Measurements from ENCODE around the gene IGSF3.
"Not testable (repeated sequence)": the region's sequence is repeated elsewhere in the genome, so short reads cannot be mapped to it uniquely, and the experiment has no call there.

IGSF3 gene

DNA sequence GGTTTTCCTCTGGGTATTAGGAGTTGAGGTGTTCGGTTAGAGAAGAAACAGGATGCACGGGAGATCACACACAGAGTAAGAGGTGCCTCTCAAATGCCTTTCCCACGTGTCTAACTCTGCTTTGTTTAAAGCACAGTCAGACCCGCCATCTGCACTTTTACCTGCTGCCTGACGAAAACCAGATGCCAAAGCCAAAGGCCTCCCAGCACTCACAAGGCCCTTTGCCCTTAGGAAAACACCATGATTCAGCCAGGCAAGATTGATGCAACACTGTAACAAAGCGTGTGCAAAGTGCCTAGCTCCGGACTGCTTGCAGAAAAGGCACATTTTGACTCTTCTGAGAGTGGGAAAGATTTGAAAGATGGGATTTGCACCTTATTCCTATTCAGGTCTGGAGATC, 19.2 kb downstream of the IGSF3 start:
- Histone ChIP-seq H2BK5ac (ENCODE audit: low read depth, low read length, poor library complexity) (peak overlapping the region; percentile 84), H4K91ac (ENCODE audit: low read depth, low read length) (peak overlapping the region; percentile 88), H3K4me1 (ENCODE audit: control insufficient read depth in 1 of 2, insufficient read depth in 2 of 2, low read length in 2 of 2) (peaks cover 51 to 56% of the 10 kb centered on the region in 2 experiments), H4K8ac (ENCODE audit: low read depth, low read length) (peak overlapping the region; percentile 63), H3K4me2 (ENCODE audit: low read length) (peak overlapping the region; percentile 36), H3K27ac (ENCODE audit: low read depth, low read length) (peak overlapping the region; percentile 96), H3K79me1 (ENCODE audit: low read length) (peaks cover 47% of the 10 kb centered on the region), H3K79me2 (ENCODE audit: control insufficient read depth, insufficient read depth, low read length, poor library complexity) (peaks cover 14% of the 10 kb centered on the region)
- H2BK120ac ChIP-seq (ENCODE audit: insufficient read depth, low read length, poor library complexity); H3K14ac ChIP-seq (ENCODE audit: low read length); H3K4ac ChIP-seq (ENCODE audit: low read depth, low read length); H3K9ac ChIP-seq (ENCODE audit: low read length); H3K23ac ChIP-seq (ENCODE audit: low read length); H3K18ac ChIP-seq (ENCODE audit: low read length); H3K9me3 ChIP-seq (ENCODE audit: insufficient read depth, low read depth, low read length); H3K27me3 ChIP-seq (ENCODE audit: insufficient read depth, low read length); H2AFZ ChIP-seq (ENCODE audit: insufficient read depth, low read length, poor library complexity); H3K36me3 ChIP-seq (ENCODE audit: control insufficient read depth in 1 of 2, insufficient read depth in 2 of 2, low read length in 2 of 2); H2AK5ac ChIP-seq (ENCODE audit: low read length); H3K4me3 ChIP-seq (ENCODE audit: low read depth, low read length); H4K12ac ChIP-seq (ENCODE audit: low read depth, low read length); H2BK12ac ChIP-seq (ENCODE audit: low read length): not testable (repeated sequence)
- WGBS (ENCODE audit: extremely low coverage, insufficient coverage, insufficient read length): no CpG with 5 or more reads among the region's 7 CpGs
- DNase-seq: peak; percentile 90 to 94

DNA sequence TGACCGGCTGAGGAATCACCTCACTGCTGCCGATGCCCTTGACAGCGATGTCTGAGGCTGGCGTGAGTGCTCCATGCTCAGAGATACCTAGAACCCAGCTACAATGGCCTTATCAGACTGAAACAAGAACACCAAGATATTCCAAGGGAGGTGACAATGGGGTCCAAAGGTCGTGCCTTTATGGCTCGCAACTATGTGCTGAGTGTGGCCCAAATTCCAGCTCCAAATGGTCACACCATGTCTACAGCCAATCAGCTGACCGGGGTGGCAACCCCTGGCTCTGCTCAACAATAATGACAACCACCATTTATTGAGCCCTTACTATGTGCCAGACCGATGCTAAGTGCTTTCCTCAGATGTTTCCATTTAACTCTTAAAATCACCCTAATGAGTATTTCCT, 20.3 kb downstream of the IGSF3 start:
- H4K91ac ChIP-seq (ENCODE audit: low read depth, low read length): peak overlapping the region; percentile 72
- H3K79me1 ChIP-seq (ENCODE audit: low read length): peaks cover 48% of the 10 kb centered on the region
- not testable (repeated sequence) for H3K27me3 ChIP-seq (ENCODE audit: insufficient read depth, low read length); H3K4me2 ChIP-seq (ENCODE audit: low read length); H3K23ac ChIP-seq (ENCODE audit: low read length); H3K4me3 ChIP-seq (ENCODE audit: low read depth, low read length); H3K36me3 ChIP-seq (ENCODE audit: control insufficient read depth in 1 of 2, insufficient read depth in 2 of 2, low read length in 2 of 2); H3K9ac ChIP-seq (ENCODE audit: low read length); DNase-seq; H2AFZ ChIP-seq (ENCODE audit: insufficient read depth, low read length, poor library complexity); H4K8ac ChIP-seq (ENCODE audit: low read depth, low read length); H3K9me3 ChIP-seq (ENCODE audit: insufficient read depth, low read depth, low read length); H4K12ac ChIP-seq (ENCODE audit: low read depth, low read length)
- H3K4ac ChIP-seq (ENCODE audit: low read depth, low read length): peak overlapping the region; percentile 56
- no CpG with 5 or more reads among the region's 8 CpGs for WGBS (ENCODE audit: extremely low coverage, insufficient coverage, insufficient read length)
- peak overlapping the region; percentile 83 for H3K27ac ChIP-seq (ENCODE audit: low read depth, low read length)
- H2BK12ac ChIP-seq (ENCODE audit: low read length): peak overlapping the region; percentile 72
- peak overlapping the region; percentile 9 for H3K18ac ChIP-seq (ENCODE audit: low read length)
- H3K79me2 ChIP-seq (ENCODE audit: control insufficient read depth, insufficient read depth, low read length, poor library complexity): peaks cover 14% of the 10 kb centered on the region
- peak overlapping the region; percentile 1 for H3K14ac ChIP-seq (ENCODE audit: low read length)
- H2AK5ac ChIP-seq (ENCODE audit: low read length): peak overlapping the region; percentile 47
- peak overlapping the region; percentile 47 for H2BK120ac ChIP-seq (ENCODE audit: insufficient read depth, low read length, poor library complexity)
- peaks cover 53 to 59% of the 10 kb centered on the region in 2 experiments for H3K4me1 ChIP-seq (ENCODE audit: control insufficient read depth in 1 of 2, insufficient read depth in 2 of 2, low read length in 2 of 2)
- H2BK5ac ChIP-seq (ENCODE audit: low read depth, low read length, poor library complexity): peak overlapping the region; percentile 45

DNA sequence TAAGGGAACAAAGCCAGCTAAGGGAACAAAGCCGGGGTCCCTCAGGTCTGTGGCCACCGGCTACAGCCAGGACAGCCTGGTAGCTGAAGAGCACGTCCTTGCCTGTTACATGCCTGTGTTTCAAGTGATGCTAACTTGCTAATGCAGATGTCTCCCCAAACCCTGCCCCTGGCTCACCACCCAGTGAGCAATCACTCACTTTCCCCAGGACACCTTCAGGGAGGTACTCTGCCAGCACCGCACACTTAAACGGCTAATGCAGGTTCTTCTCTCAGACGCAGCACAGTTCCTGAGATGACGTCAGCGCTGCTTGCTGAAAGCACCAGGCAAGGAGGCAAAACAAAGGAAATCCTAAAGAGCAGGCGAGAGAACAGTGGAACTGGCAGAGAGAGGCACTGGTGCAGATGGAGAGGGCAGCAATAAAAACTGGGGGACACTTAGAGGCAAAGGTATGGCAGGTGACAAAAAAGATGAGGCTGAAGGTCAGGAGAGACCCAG, 20.8 kb downstream of the IGSF3 start:
- H2AFZ ChIP-seq (ENCODE audit: insufficient read depth, low read length, poor library complexity): not testable (repeated sequence)

DNA sequence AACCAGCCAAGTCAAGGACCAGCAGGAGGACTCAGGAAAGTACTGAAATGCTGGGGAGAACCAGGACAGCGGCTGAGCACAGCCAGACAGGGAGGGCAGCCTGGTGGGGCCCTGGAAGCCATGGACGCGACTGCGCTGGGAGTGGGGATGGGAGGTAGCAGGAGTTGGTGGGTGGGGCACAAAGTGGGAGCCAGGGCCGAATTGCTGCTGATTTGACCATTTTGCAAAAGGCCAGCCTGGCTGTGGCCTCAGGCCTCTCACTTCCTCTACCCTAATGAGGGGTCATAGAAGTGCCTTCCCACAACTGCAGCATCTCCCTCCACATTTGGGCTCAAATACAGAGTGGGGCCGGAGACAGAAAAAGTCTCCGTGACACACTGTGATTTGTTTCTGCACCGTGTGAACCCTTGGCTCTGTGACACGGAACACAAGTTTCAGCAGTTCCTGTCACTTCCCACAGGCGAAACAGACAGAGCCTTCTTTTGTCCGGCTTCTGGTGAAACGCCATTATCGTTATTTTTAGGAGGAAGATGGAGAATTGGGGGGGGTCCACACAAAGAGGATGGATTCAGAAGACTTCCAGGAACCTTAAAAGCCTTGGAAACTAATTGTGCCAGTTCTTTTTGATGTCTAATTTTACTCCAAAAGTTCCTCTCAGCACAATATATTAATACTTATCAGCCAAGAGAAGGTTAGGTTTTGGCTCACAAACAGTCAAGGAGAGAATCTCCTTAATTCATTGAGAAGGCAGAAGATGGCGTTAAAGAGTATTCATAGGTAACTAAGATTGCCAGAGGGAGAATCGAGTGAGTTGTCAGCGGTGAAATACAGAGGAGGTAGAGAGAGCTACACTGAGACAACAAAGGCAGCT, 21.5 kb downstream of the IGSF3 start:
- not testable (repeated sequence) for H3K23ac ChIP-seq (ENCODE audit: low read length); DNase-seq; H4K12ac ChIP-seq (ENCODE audit: low read depth, low read length); H3K27me3 ChIP-seq (ENCODE audit: insufficient read depth, low read length); H3K4me3 ChIP-seq (ENCODE audit: low read depth, low read length); H2AFZ ChIP-seq (ENCODE audit: insufficient read depth, low read length, poor library complexity); H3K9me3 ChIP-seq (ENCODE audit: insufficient read depth, low read depth, low read length); H3K9ac ChIP-seq (ENCODE audit: low read length); H3K36me3 ChIP-seq (ENCODE audit: control insufficient read depth in 1 of 2, insufficient read depth in 2 of 2, low read length in 2 of 2); H3K4me2 ChIP-seq (ENCODE audit: low read length)
- Histone ChIP-seq H3K79me1 (ENCODE audit: low read length) (peaks cover 48% of the 10 kb centered on the region), H2BK12ac (ENCODE audit: low read length) (peak overlapping the region; percentile 84), H2BK120ac (ENCODE audit: insufficient read depth, low read length, poor library complexity) (peak overlapping the region; percentile 78), H4K91ac (ENCODE audit: low read depth, low read length) (peak overlapping the region; percentile 74), H3K14ac (ENCODE audit: low read length) (peak overlapping the region; percentile 54), H3K4me1 (ENCODE audit: control insufficient read depth in 1 of 2, insufficient read depth in 2 of 2, low read length in 2 of 2) (peaks cover 53 to 59% of the 10 kb centered on the region in 2 experiments), H3K4ac (ENCODE audit: low read depth, low read length) (peak overlapping the region; percentile 53), H3K79me2 (ENCODE audit: control insufficient read depth, insufficient read depth, low read length, poor library complexity) (peaks cover 14% of the 10 kb centered on the region), H3K27ac (ENCODE audit: low read depth, low read length) (peak overlapping the region; percentile 72), H2BK5ac (ENCODE audit: low read depth, low read length, poor library complexity) (peak overlapping the region; percentile 49), H3K18ac (ENCODE audit: low read length) (peak overlapping the region; percentile 73), H2AK5ac (ENCODE audit: low read length) (peak overlapping the region; percentile 75), H4K8ac (ENCODE audit: low read depth, low read length) (peak overlapping the region; percentile 33)
- no CpG with 5 or more reads among the region's 16 CpGs for WGBS (ENCODE audit: extremely low coverage, insufficient coverage, insufficient read length)

More for the DNA sequence above, 20.8 kb downstream of the IGSF3 start:
- H4K91ac ChIP-seq (ENCODE audit: low read depth, low read length): peak overlapping the region; percentile 72
- H3K9me3 ChIP-seq (ENCODE audit: insufficient read depth, low read depth, low read length); H3K9ac ChIP-seq (ENCODE audit: low read length); H3K23ac ChIP-seq (ENCODE audit: low read length); H3K4me3 ChIP-seq (ENCODE audit: low read depth, low read length); H3K36me3 ChIP-seq (ENCODE audit: control insufficient read depth in 1 of 2, insufficient read depth in 2 of 2, low read length in 2 of 2); H3K4me2 ChIP-seq (ENCODE audit: low read length); H3K27me3 ChIP-seq (ENCODE audit: insufficient read depth, low read length); H4K12ac ChIP-seq (ENCODE audit: low read depth, low read length): not testable (repeated sequence)
- H2BK5ac ChIP-seq (ENCODE audit: low read depth, low read length, poor library complexity): peak overlapping the region; percentile 45
- peak overlapping the region; percentile 72 for H2BK12ac ChIP-seq (ENCODE audit: low read length)
- H3K4me1 ChIP-seq (ENCODE audit: control insufficient read depth in 1 of 2, insufficient read depth in 2 of 2, low read length in 2 of 2): peaks cover 53 to 60% of the 10 kb centered on the region in 2 experiments
- H3K18ac ChIP-seq (ENCODE audit: low read length): peak overlapping the region; percentile 9
- peak overlapping the region; percentile 72 for H3K27ac ChIP-seq (ENCODE audit: low read depth, low read length)
- peak overlapping the region; percentile 47 for H2AK5ac ChIP-seq (ENCODE audit: low read length)
- WGBS (ENCODE audit: extremely low coverage, insufficient coverage, insufficient read length): no CpG with 5 or more reads among the region's 9 CpGs
- H3K79me1 ChIP-seq (ENCODE audit: low read length): peaks cover 48% of the 10 kb centered on the region
- H3K4ac ChIP-seq (ENCODE audit: low read depth, low read length): peak overlapping the region; percentile 56
- peak overlapping the region; percentile 47 for H2BK120ac ChIP-seq (ENCODE audit: insufficient read depth, low read length, poor library complexity)
- peak overlapping the region; percentile 1 for H3K14ac ChIP-seq (ENCODE audit: low read length)
- peak; percentile 56 to 78 for DNase-seq
- peaks cover 14% of the 10 kb centered on the region for H3K79me2 ChIP-seq (ENCODE audit: control insufficient read depth, insufficient read depth, low read length, poor library complexity)
- peak overlapping the region; percentile 8 for H4K8ac ChIP-seq (ENCODE audit: low read depth, low read length)

Measured in trophoblast cell (in vitro differentiated cells and primary cell).